Panc1 (cell line): ENCODE results near the gene PNPLA2. TPM values are rescaled to one million over a fixed set of nuclear protein-coding genes. Genes with fewer than 3 reads are reported as not detected.

Experiments used
- ATAC-seq: fragments of 200-7000 bp; cut with Tn5 transposase; 2 replicates; pipeline ENCODE4 v1.9.1; 2020; ENCODE audit warnings: mild to moderate bottlenecking, moderate library complexity
- BruUV-seq: library from RNA; stranded (reverse); fragments of 400-500 nt; replicated peaks from 2 replicates; lab custom pipeline; 2021; lab: Mats Ljungman, UMichigan
- CTCF ChIA-PET: fragments of 300-600 bp; sonication (Branson Sonifier 250); formaldehyde crosslinking; loops from one replicate; lab custom pipeline; 2022; ENCODE audit warnings: antibody characterized with exemption; lab: Charles Lee
- POLR2A ChIA-PET: fragments of 300-600 bp; sonication (Branson Sonifier 250); formaldehyde crosslinking; loops from one replicate; lab custom pipeline; 2022; ENCODE audit warnings: antibody characterized with exemption; lab: Charles Lee
- DNase-seq: peaks from one replicate; pipeline ENCODE4 v3.0.0-alpha.2; 2010; ENCODE audit warnings: low read depth, low spot score
- H3K27ac ChIP-seq: 2 replicates; pipeline ENCODE4 v1.5.1; 2011; ENCODE audit warnings: mild to moderate bottlenecking, low read length, inconsistent platforms
- H3K27me3 ChIP-seq: fragments of 200-500 bp; sonication (Bioruptor generic); 2 replicates; pipeline ENCODE4 v1.6.0; 2014; ENCODE audit warnings: low read length, inconsistent platforms; ENCODE audit not compliant: control insufficient read depth, insufficient read depth
- H3K36me3 ChIP-seq: fragments of 200-500 bp; sonication (Bioruptor generic); 2 replicates; pipeline ENCODE4 v1.5.1; 2014; ENCODE audit warnings: inconsistent platforms, mild to moderate bottlenecking, low read length, moderate library complexity; ENCODE audit not compliant: control insufficient read depth, insufficient read depth
- H3K4me1 ChIP-seq: 2 replicates; pipeline ENCODE4 v1.5.1; 2011; ENCODE audit warnings: inconsistent platforms, mild to moderate bottlenecking, low read length, moderate library complexity; ENCODE audit not compliant: control insufficient read depth, insufficient read depth
- H3K4me3 ChIP-seq, 2 experiments: 2 replicates each; pipeline ENCODE4 v1.5.1; 2011 to 2012; ENCODE audit warnings: low read depth in 2 of 2, low read length in 2 of 2, mild to moderate bottlenecking in 2 of 2, inconsistent platforms in 1 of 2, moderate library complexity in 1 of 2
- H3K9me3 ChIP-seq: fragments of 200-500 bp; sonication (Bioruptor generic); 2 replicates; pipeline ENCODE4 v1.5.1; 2014; ENCODE audit warnings: low read depth, mild to moderate bottlenecking, inconsistent platforms, low read length, moderate library complexity; ENCODE audit not compliant: control insufficient read depth, insufficient read depth
- CTCF ChIP-seq: fragments of 450-650 bp; IDR thresholded peaks from 2 replicates; pipeline ENCODE4 v1.5.1; 2017; ENCODE audit warnings: mild to moderate bottlenecking
- POLR2AphosphoS5 ChIP-seq: IDR thresholded peaks from 2 replicates; pipeline ENCODE4 v1.6.1; 2012; ENCODE audit warnings: mild to moderate bottlenecking, low read depth, low read length, moderate library complexity
- REST ChIP-seq, 2 experiments: IDR thresholded peaks; 2 replicates each; pipeline ENCODE4 v1.6.1; 2011 to 2012; ENCODE audit warnings: low read depth in 2 of 2, control low read depth in 1 of 2, low read length in 1 of 2, mild to moderate bottlenecking in 1 of 2, moderate library complexity in 1 of 2; ENCODE audit not compliant: insufficient read depth in 1 of 2
- SIN3A ChIP-seq: IDR thresholded peaks from 2 replicates; pipeline ENCODE4 v1.6.1; 2012; ENCODE audit warnings: low read depth, mild to moderate bottlenecking, low read length, moderate library complexity, borderline replicate concordance; ENCODE audit not compliant: insufficient read depth
- TCF7L2 ChIP-seq: IDR thresholded peaks from 2 replicates; pipeline ENCODE4 v1.6.1; 2011; ENCODE audit warnings: mild to moderate bottlenecking, low read depth, low read length, inconsistent platforms
- in situ Hi-C: cut with HindIII; loops from 2 replicates; pipeline ENCODE4 v1.10.0; 2016; ENCODE audit warnings: low sequenced_read_pairs, low pct_unique_long_range_greater_than_20kb
- intact Hi-C: fragments of 100-400 bp; cut with micrococcal nuclease; formaldehyde crosslinking; loops from one replicate; pipeline ENCODE4 v1.10.0; 2022; ENCODE audit not compliant: unreplicated experiment
- total RNA-seq: library from RNA; stranded (reverse); gene quantifications from one replicate; pipeline ENCODE4 v1.2.1, GENCODE V29; 2021; ENCODE audit not compliant: unreplicated experiment

PNPLA2 gene
- total RNA-seq, 1 experiment from 2014 or later = 244 TPM

DNA sequence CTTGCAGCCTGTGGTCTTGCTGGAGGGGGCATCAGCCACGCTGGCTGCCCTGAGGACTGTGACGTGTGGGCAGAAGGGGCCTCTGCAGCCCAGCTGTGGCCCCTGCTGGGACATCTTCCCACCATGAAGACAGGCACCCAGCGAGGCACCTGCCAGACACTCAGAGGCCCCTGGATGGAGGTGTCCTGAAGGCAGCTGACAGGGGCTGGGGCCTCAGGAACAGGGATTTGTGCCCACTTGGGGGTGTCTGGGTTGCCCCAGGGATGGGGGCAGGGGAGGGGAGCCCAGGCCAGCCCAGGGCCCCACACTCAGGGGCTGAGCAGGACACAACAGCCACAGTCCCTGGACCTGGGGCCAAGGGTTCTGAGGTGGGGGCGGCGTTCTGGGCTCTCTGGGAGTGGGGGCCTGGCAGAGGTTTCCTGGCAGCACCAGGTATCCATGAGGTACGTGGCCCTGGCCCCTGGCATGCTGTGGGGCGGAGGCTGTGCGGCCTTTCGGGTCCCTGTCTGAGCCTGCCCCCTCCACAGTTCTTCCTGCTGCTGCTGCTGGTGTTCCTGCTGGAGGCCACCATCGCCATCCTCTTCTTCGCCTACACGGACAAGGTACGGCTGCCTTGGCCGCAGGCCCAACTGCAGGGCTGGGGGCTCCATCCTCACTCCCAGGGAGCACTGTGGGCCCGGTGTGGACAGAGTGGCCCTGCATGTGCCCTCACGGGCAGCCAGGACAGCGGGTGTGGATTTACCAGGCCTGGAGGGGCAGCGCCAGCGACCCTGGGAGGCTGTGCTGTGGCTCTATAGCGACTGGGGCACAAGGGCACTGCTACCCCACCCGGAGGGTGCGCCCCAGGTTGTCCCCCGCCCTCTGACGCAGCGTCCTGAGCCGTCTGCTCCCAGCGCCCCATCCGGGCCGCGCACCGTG lies 45.5 kb downstream of the PNPLA2 start:
- Histone ChIP-seq H3K27ac (peak overlapping the region; percentile 18; the same call in 1 of the 2 replicates), H3K4me1 (peaks cover 81% of the 10 kb centered on the region), H3K36me3 (no peaks in the 10 kb centered on the region), H3K9me3 (no peaks in the 10 kb centered on the region), H3K27me3 (no peaks in the 10 kb centered on the region), H3K4me3 (no peak overlapping the region)
- TF ChIP-seq TCF7L2 (no peak), REST (IDR thresholded peaks at IDR 0.05; ENCODE audit: insufficient read depth in 1 of 2, low read depth in 2 of 2, low read length in 1 of 2) (0 out of 4 replicates have a peak, but pooled peaks of 1 of the 2 experiments have one; percentile 5), CTCF (no peak), SIN3A (no peak)
- ChIA-PET CTCF (interaction anchor here (1.1 kb wide), 1 partner anchor 16 kb away, joined by 3 read pairs; no protein-coding TSS in a partner anchor), POLR2A (no interaction called here)
- intact Hi-C loops (no loop called here), in situ Hi-C loops (no loop called here)
- DNase-seq = no peak
- no TSS peak for BruUV-seq
- no peak for ATAC-seq

DNA sequence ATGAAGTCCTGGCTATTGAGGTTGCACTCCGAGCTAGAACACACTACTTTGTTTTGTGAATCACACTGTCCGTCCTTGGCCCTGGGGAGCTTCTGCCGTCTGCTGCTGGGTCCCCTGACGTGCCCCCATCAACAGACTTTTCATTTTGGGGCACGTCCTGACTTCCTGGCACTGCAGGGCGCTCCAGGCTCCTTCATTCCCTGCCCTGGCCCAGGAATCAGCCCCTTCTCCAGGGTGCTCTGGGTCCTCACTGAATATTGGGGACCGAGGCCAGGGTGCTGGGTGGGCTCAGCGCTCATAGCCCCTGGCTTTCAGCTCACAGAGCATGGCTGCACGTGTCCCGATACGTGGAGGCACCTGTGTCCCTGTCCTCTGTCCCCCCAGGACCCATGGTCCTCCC lies 46.2 kb downstream of the PNPLA2 start:
- intact Hi-C loops (no loop called here), in situ Hi-C loops (no loop called here)
- Histone ChIP-seq H3K27me3 (no peaks in the 10 kb centered on the region), H3K4me1 (peaks cover 75% of the 10 kb centered on the region), H3K27ac (peak overlapping the region; percentile 1; the same call in 1 of the 2 replicates), H3K36me3 (no peaks in the 10 kb centered on the region), H3K4me3 (no peak overlapping the region), H3K9me3 (no peaks in the 10 kb centered on the region)
- CTCF ChIA-PET = no interaction called here
- ATAC-seq (no peak), DNase-seq (no peak)
- POLR2A ChIA-PET = no interaction called here
- TF ChIP-seq CTCF (no peak), SIN3A (no peak), POLR2AphosphoS5 (no peak), REST (IDR thresholded peaks at IDR 0.05; ENCODE audit: insufficient read depth in 1 of 2, low read depth in 2 of 2, low read length in 1 of 2) (no peak), TCF7L2 (no peak)
- BruUV-seq = no TSS peak
